Lower leg skin (tissue), 3 donors: Measurements from ENCODE around the gene NRG3.

Source experiments
- POLR2A ChIP-seq, 2 donors: fragments of 450-650 bp; IDR thresholded peaks; one replicate each; pipeline ENCODE4 v1.6.1; 2016 to 2017; ENCODE audit warnings: antibody characterized with exemption in 2 of 2, mild to moderate bottlenecking in 1 of 2, moderate library complexity in 1 of 2
- TF ChIP-seq, protein P1 (sequence below), 3 donors: fragments of 450-650 bp; IDR thresholded peaks; one replicate each; pipeline ENCODE4 v1.5.1; 2016; ENCODE audit warnings: antibody characterized with exemption in 3 of 3, mild to moderate bottlenecking in 3 of 3, moderate library complexity in 2 of 3

DNA sequence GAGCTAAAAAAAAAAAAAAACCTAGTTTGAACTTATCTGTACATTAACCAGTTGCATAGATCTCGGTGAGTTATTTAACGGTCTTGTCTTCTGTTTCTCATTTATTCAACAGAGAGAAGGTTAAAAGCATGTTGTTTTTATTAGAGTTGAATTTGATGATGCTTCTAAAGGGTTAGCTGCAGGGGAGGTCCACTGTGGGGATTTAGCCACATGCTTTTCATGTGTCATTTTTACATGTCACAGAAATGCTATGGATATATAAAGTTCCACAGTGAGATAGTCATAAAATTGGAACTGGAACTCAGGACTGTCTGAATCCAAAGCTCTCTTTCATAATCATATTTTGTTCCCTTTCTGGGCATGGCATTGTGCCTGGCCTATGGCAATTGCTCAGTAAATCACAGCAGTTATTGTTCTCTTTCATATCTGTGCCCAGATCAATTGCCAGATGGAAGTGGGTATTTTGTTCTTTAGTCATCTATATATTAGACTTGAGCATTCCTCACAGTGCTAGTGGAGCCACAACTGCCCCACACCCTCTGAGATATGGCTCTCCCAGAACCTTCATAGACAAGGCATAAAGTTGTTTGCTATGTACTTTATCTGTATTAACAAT is 578.8 kb downstream of the NRG3 start:
- TF ChIP-seq, protein P1, sequence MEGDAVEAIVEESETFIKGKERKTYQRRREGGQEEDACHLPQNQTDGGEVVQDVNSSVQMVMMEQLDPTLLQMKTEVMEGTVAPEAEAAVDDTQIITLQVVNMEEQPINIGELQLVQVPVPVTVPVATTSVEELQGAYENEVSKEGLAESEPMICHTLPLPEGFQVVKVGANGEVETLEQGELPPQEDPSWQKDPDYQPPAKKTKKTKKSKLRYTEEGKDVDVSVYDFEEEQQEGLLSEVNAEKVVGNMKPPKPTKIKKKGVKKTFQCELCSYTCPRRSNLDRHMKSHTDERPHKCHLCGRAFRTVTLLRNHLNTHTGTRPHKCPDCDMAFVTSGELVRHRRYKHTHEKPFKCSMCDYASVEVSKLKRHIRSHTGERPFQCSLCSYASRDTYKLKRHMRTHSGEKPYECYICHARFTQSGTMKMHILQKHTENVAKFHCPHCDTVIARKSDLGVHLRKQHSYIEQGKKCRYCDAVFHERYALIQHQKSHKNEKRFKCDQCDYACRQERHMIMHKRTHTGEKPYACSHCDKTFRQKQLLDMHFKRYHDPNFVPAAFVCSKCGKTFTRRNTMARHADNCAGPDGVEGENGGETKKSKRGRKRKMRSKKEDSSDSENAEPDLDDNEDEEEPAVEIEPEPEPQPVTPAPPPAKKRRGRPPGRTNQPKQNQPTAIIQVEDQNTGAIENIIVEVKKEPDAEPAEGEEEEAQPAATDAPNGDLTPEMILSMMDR (IDR thresholded peaks at IDR 0.05): no peak
- no peak for TF ChIP-seq POLR2A (IDR thresholded peaks at IDR 0.05)
